Measurements from ENCODE around the gene DSEL. TPM values are rescaled to one million over a fixed set of nuclear protein-coding genes. Genes with fewer than 3 reads are reported as not detected.
A peak's percentile ranks its signal among the peaks of the same experiment; 100 is the strongest.

The DSEL gene
- total and polyA plus RNA-seq, 4 experiments from 2014 or later: 0.56 to 1.3 (median 0.90) TPM

- no peaks in the 10 kb centered on the region for H3K9me3 Mint-ChIP-seq
- Histone ChIP-seq H3K4me3 (ENCODE audit: low read length in 2 of 2) (no peak overlapping the region), H3K9me3 (ENCODE audit: control insufficient read depth in 1 of 2, low read length in 2 of 2) (no peaks in the 10 kb centered on the region), H3K27ac (ENCODE audit: low read depth, low read length) (no peak overlapping the region), H3K27me3 (ENCODE audit: insufficient read depth, low read length) (no peaks in the 10 kb centered on the region), H3K4me1 (ENCODE audit: insufficient read depth, low read length) (peaks cover 16% of the 10 kb centered on the region), H3K36me3 (ENCODE audit: insufficient read depth, low read length) (no peaks in the 10 kb centered on the region)
- CTCF ChIA-PET (ENCODE audit: partially characterized antibody): interaction anchor here (0.9 to 2.5 kb wide), 2 partner anchors 10 to 298 kb away, joined by 4 to 9 read pairs; no protein-coding TSS in a partner anchor
- POLR2A ChIA-PET (ENCODE audit: partially characterized antibody): no interaction called here
- intact Hi-C loops (cut with micrococcal nuclease): loop anchor here (5.0 to 10.0 kb wide), 2 partner anchors 98 to 270 kb away; no protein-coding TSS in a partner anchor
- H3K27me3 Mint-ChIP-seq: no peaks in the 10 kb centered on the region
- peaks cover 14 to 30% (median 22%) of the 10 kb centered on the region in 4 donors for H3K4me1 Mint-ChIP-seq
- peaks cover 0 to 4% of the 10 kb centered on the region in 2 donors for H3K36me3 Mint-ChIP-seq
- peak overlapping the region in 5 of 7 donors; percentile 1 to 89 (median 73) for H3K27ac Mint-ChIP-seq
- H3K4me3 Mint-ChIP-seq: peak overlapping the region; percentile 87 to 94 (median 92)
- no peak for DNase-seq
Measured at GRCh38 chr18:67514901-67515540, 1.5 kb downstream of the DSEL start.

- intact Hi-C loops (cut with micrococcal nuclease): loop anchor here (10.0 kb wide), 1 partner anchor 270 kb away; no protein-coding TSS in a partner anchor
Measured at GRCh38 chr18:67514465-67514864, 2.1 kb downstream of the DSEL start.

GRCh38 chr18:67513280-67513679, 3.2 kb downstream of the DSEL start:
- Mint-ChIP-seq H3K36me3 (peaks cover 0 to 4% of the 10 kb centered on the region in 2 donors), H3K27me3 (peaks cover 0 to 1% of the 10 kb centered on the region in 2 donors), H3K9me3 (no peaks in the 10 kb centered on the region), H3K4me3 (no peak overlapping the region), H3K4me1 (peaks cover 14 to 30% (median 22%) of the 10 kb centered on the region in 4 donors), H3K27ac (no peak overlapping the region)
- H3K9me3 ChIP-seq (ENCODE audit: control insufficient read depth in 1 of 2, low read length in 2 of 2): no peaks in the 10 kb centered on the region
- H3K36me3 ChIP-seq (ENCODE audit: insufficient read depth, low read length): no peaks in the 10 kb centered on the region
- POLR2A ChIA-PET (ENCODE audit: partially characterized antibody): no interaction called here
- no peaks in the 10 kb centered on the region for H3K27me3 ChIP-seq (ENCODE audit: insufficient read depth, low read length)
- no peak overlapping the region for H3K4me3 ChIP-seq (ENCODE audit: low read length in 2 of 2)
- peaks cover 14% of the 10 kb centered on the region for H3K4me1 ChIP-seq (ENCODE audit: insufficient read depth, low read length)
- H3K27ac ChIP-seq (ENCODE audit: low read depth, low read length): no peak overlapping the region
- CTCF ChIA-PET (ENCODE audit: partially characterized antibody): interaction anchor here (1.0 to 1.2 kb wide), 3 partner anchors 12 to 1147 kb away, joined by 3 to 4 read pairs (median 4); no protein-coding TSS in a partner anchor
- DNase-seq: no peak
- intact Hi-C loops (cut with micrococcal nuclease): loop anchor here (1.0 to 10.0 kb wide), 2 partner anchors 268 to 296 kb away; no protein-coding TSS in a partner anchor

More at GRCh38 chr18:67514465-67514864, 2.1 kb downstream of the DSEL start:
- POLR2A ChIA-PET (ENCODE audit: partially characterized antibody): no interaction called here
- Histone ChIP-seq H3K4me1 (ENCODE audit: insufficient read depth, low read length) (peaks cover 16% of the 10 kb centered on the region), H3K4me3 (ENCODE audit: low read length in 2 of 2) (no peak overlapping the region), H3K36me3 (ENCODE audit: insufficient read depth, low read length) (no peaks in the 10 kb centered on the region), H3K9me3 (ENCODE audit: control insufficient read depth in 1 of 2, low read length in 2 of 2) (no peaks in the 10 kb centered on the region), H3K27ac (ENCODE audit: low read depth, low read length) (no peak overlapping the region), H3K27me3 (ENCODE audit: insufficient read depth, low read length) (no peaks in the 10 kb centered on the region)
- peaks cover 14 to 33% (median 22%) of the 10 kb centered on the region in 4 donors for H3K4me1 Mint-ChIP-seq
- peak overlapping the region in 2 of 8 donors; percentile 28 to 87 for H3K4me3 Mint-ChIP-seq
- peaks cover 0 to 4% of the 10 kb centered on the region in 2 donors for H3K36me3 Mint-ChIP-seq
- H3K27me3 Mint-ChIP-seq: no peaks in the 10 kb centered on the region
- no peak for DNase-seq
- no peak overlapping the region for H3K27ac Mint-ChIP-seq
- CTCF ChIA-PET (ENCODE audit: partially characterized antibody): interaction anchor here (0.9 kb wide), 1 partner anchor 298 kb away, joined by 4 read pairs; no protein-coding TSS in a partner anchor
- no peaks in the 10 kb centered on the region for H3K9me3 Mint-ChIP-seq

GRCh38 chr18:67511840-67512239, 4.7 kb downstream of the DSEL start:
- H3K4me3 ChIP-seq (ENCODE audit: low read length in 2 of 2): no peak overlapping the region
- ChIA-PET POLR2A (ENCODE audit: partially characterized antibody) (no interaction called here), CTCF (ENCODE audit: partially characterized antibody) (no interaction called here)
- no peaks in the 10 kb centered on the region for H3K9me3 Mint-ChIP-seq
- H3K9me3 ChIP-seq (ENCODE audit: control insufficient read depth in 1 of 2, low read length in 2 of 2): no peaks in the 10 kb centered on the region
- H3K27me3 ChIP-seq (ENCODE audit: insufficient read depth, low read length): no peaks in the 10 kb centered on the region
- no peaks in the 10 kb centered on the region for H3K36me3 ChIP-seq (ENCODE audit: insufficient read depth, low read length)
- peaks cover 0 to 3% of the 10 kb centered on the region in 2 donors for H3K36me3 Mint-ChIP-seq
- H3K27ac Mint-ChIP-seq: no peak overlapping the region
- intact Hi-C loops (cut with micrococcal nuclease): loop anchor here (10.0 kb wide), 1 partner anchor 267 kb away; no protein-coding TSS in a partner anchor
- H3K4me3 Mint-ChIP-seq: no peak overlapping the region
- peaks cover 0 to 1% of the 10 kb centered on the region in 2 donors for H3K27me3 Mint-ChIP-seq
- DNase-seq: no peak
- H3K4me1 Mint-ChIP-seq: peaks cover 4 to 16% (median 12%) of the 10 kb centered on the region in 4 donors
- H3K27ac ChIP-seq (ENCODE audit: low read depth, low read length): no peak overlapping the region
- no peaks in the 10 kb centered on the region for H3K4me1 ChIP-seq (ENCODE audit: insufficient read depth, low read length)

GRCh38 chr18:67510831-67511230, 5.7 kb downstream of the DSEL start:
- no peak overlapping the region for H3K4me3 Mint-ChIP-seq
- no peak overlapping the region for H3K4me3 ChIP-seq (ENCODE audit: low read length in 2 of 2)
- no peaks in the 10 kb centered on the region for H3K4me1 ChIP-seq (ENCODE audit: insufficient read depth, low read length)
- H3K27ac Mint-ChIP-seq: no peak overlapping the region
- H3K36me3 ChIP-seq (ENCODE audit: insufficient read depth, low read length): no peaks in the 10 kb centered on the region
- no peak overlapping the region for H3K27ac ChIP-seq (ENCODE audit: low read depth, low read length)
- H3K36me3 Mint-ChIP-seq: no peaks in the 10 kb centered on the region
- peaks cover 4 to 12% (median 9%) of the 10 kb centered on the region in 4 donors for H3K4me1 Mint-ChIP-seq
- DNase-seq: no peak
- POLR2A ChIA-PET (ENCODE audit: partially characterized antibody): no interaction called here
- H3K9me3 Mint-ChIP-seq: no peaks in the 10 kb centered on the region
- no peaks in the 10 kb centered on the region for H3K9me3 ChIP-seq (ENCODE audit: control insufficient read depth in 1 of 2, low read length in 2 of 2)
- intact Hi-C loops (cut with micrococcal nuclease): loop anchor here (10.0 kb wide), 1 partner anchor 266 kb away; no protein-coding TSS in a partner anchor
- peaks cover 0 to 1% of the 10 kb centered on the region in 2 donors for H3K27me3 Mint-ChIP-seq
- CTCF ChIA-PET (ENCODE audit: partially characterized antibody): no interaction called here
- H3K27me3 ChIP-seq (ENCODE audit: insufficient read depth, low read length): no peaks in the 10 kb centered on the region

GRCh38 chr18:67509741-67510391, 6.7 kb downstream of the DSEL start:
- H3K36me3 ChIP-seq (ENCODE audit: insufficient read depth, low read length): no peaks in the 10 kb centered on the region
- H3K27me3 ChIP-seq (ENCODE audit: insufficient read depth, low read length): no peaks in the 10 kb centered on the region
- H3K27me3 Mint-ChIP-seq: peaks cover 0 to 1% of the 10 kb centered on the region in 2 donors
- CTCF ChIA-PET (ENCODE audit: partially characterized antibody): no interaction called here
- DNase-seq: no peak
- no peaks in the 10 kb centered on the region for H3K9me3 ChIP-seq (ENCODE audit: control insufficient read depth in 1 of 2, low read length in 2 of 2)
- H3K36me3 Mint-ChIP-seq: no peaks in the 10 kb centered on the region
- no peak overlapping the region for H3K4me3 Mint-ChIP-seq
- H3K9me3 Mint-ChIP-seq: no peaks in the 10 kb centered on the region
- H3K4me1 ChIP-seq (ENCODE audit: insufficient read depth, low read length): no peaks in the 10 kb centered on the region
- POLR2A ChIA-PET (ENCODE audit: partially characterized antibody): no interaction called here
- no peak overlapping the region for H3K27ac ChIP-seq (ENCODE audit: low read depth, low read length)
- intact Hi-C loops (cut with micrococcal nuclease): loop anchor here (10.0 kb wide), 1 partner anchor 265 kb away; no protein-coding TSS in a partner anchor
- no peak overlapping the region for H3K4me3 ChIP-seq (ENCODE audit: low read length in 2 of 2)
- peaks cover 0 to 4% (median 2%) of the 10 kb centered on the region in 4 donors for H3K4me1 Mint-ChIP-seq
- no peak overlapping the region for H3K27ac Mint-ChIP-seq

GRCh38 chr18:67508146-67508545, 8.4 kb downstream of the DSEL start:
- no peak overlapping the region for H3K27ac Mint-ChIP-seq
- H3K9me3 Mint-ChIP-seq: no peaks in the 10 kb centered on the region
- intact Hi-C loops (cut with micrococcal nuclease): no loop called here
- ChIA-PET POLR2A (ENCODE audit: partially characterized antibody) (interaction anchor here (1.2 kb wide), 1 partner anchor 9 kb away, joined by 3 read pairs; the partner anchor contains the start of gene DSEL), CTCF (ENCODE audit: partially characterized antibody) (no interaction called here)
- H3K27me3 ChIP-seq (ENCODE audit: insufficient read depth, low read length): no peaks in the 10 kb centered on the region
- no peaks in the 10 kb centered on the region for H3K9me3 ChIP-seq (ENCODE audit: control insufficient read depth in 1 of 2, low read length in 2 of 2)
- no peak for DNase-seq
- H3K36me3 ChIP-seq (ENCODE audit: insufficient read depth, low read length): no peaks in the 10 kb centered on the region
- H3K27ac ChIP-seq (ENCODE audit: low read depth, low read length): no peak overlapping the region
- peaks cover 0 to 1% of the 10 kb centered on the region in 2 donors for H3K27me3 Mint-ChIP-seq
- no peak overlapping the region for H3K4me3 Mint-ChIP-seq
- no peaks in the 10 kb centered on the region for H3K36me3 Mint-ChIP-seq
- H3K4me3 ChIP-seq (ENCODE audit: low read length in 2 of 2): no peak overlapping the region
- H3K4me1 ChIP-seq (ENCODE audit: insufficient read depth, low read length): no peaks in the 10 kb centered on the region
- peaks cover 0 to 4% (median 2%) of the 10 kb centered on the region in 4 donors for H3K4me1 Mint-ChIP-seq

Data from CD4-positive, alpha-beta memory T cell (primary cell).